ENCODE data around the gene HIVEP3. TPM values are rescaled to one million over a fixed set of nuclear protein-coding genes. Genes with fewer than 3 reads are reported as not detected.

The HIVEP3 gene
- total RNA-seq, 4 donors from 2014 or later: 5.3 to 17.3 (median 9.1) TPM

DNA sequence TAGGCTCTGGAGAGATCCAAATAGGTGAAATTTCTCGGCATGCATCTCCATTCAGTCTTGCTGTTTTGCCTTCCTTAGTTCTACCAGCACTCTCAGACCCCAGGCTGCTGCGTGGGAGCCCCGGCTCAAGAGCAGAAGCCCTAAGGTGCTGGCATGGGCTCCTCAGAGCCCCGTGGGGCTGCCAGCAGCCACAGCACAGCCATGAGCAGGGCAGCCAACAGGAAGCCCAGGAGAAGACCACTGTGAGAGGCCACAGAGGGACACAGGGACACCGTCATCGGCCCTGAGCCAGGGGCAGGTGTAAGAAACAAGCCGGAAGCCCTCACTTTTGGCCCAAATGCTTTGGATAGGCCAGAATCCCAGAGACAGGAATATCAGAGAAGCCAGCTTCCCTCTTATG lies 66.6 kb downstream of the HIVEP3 start:
- intact Hi-C loops (cut with DNase I; ENCODE audit: low total_unique reads): no loop called here
- no peak for TF ChIP-seq POLR2A (IDR thresholded peaks at IDR 0.05)
- TF ChIP-seq, protein P1, sequence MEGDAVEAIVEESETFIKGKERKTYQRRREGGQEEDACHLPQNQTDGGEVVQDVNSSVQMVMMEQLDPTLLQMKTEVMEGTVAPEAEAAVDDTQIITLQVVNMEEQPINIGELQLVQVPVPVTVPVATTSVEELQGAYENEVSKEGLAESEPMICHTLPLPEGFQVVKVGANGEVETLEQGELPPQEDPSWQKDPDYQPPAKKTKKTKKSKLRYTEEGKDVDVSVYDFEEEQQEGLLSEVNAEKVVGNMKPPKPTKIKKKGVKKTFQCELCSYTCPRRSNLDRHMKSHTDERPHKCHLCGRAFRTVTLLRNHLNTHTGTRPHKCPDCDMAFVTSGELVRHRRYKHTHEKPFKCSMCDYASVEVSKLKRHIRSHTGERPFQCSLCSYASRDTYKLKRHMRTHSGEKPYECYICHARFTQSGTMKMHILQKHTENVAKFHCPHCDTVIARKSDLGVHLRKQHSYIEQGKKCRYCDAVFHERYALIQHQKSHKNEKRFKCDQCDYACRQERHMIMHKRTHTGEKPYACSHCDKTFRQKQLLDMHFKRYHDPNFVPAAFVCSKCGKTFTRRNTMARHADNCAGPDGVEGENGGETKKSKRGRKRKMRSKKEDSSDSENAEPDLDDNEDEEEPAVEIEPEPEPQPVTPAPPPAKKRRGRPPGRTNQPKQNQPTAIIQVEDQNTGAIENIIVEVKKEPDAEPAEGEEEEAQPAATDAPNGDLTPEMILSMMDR (IDR thresholded peaks at IDR 0.05): no peak
- no peak overlapping the region for H3K4me3 ChIP-seq (ENCODE audit: low read depth, poor library complexity, severe bottlenecking)
- 87 to 93% methylated on average over 7 of the region's 7 CpGs for WGBS, 2 donors
- no peak for DNase-seq (ENCODE audit: low spot score in 2 of 2)

DNA sequence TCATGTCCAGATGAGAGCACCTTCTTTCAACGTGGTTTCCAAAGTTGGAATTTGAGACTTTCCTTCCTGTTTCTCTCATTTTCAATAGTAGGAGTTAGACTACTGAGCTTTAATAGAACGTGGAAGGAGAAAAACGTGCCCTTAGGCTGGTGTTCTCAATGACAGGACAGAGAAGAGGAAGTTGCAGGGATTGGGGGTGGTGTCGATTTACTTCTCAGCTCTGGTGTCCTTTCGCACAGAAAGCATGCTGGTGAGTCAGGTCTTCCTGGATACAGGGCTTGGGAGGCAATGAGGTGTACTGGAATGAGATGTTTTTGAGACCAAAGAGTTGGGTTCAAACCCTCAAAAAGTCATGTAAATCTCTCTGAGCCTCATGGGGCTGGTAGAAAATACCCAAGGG lies 67.1 kb downstream of the HIVEP3 start:
- intact Hi-C loops (cut with DNase I; ENCODE audit: low total_unique reads): no loop called here
- 64 to 69% methylated on average over 5 of the region's 5 CpGs for WGBS, 2 donors
- no peak for TF ChIP-seq POLR2A (IDR thresholded peaks at IDR 0.05)
- TF ChIP-seq, protein P1 (IDR thresholded peaks at IDR 0.05): no peak
- H3K4me3 ChIP-seq (ENCODE audit: low read depth, poor library complexity, severe bottlenecking): no peak overlapping the region
- DNase-seq (ENCODE audit: low spot score in 2 of 2): no peak

DNA sequence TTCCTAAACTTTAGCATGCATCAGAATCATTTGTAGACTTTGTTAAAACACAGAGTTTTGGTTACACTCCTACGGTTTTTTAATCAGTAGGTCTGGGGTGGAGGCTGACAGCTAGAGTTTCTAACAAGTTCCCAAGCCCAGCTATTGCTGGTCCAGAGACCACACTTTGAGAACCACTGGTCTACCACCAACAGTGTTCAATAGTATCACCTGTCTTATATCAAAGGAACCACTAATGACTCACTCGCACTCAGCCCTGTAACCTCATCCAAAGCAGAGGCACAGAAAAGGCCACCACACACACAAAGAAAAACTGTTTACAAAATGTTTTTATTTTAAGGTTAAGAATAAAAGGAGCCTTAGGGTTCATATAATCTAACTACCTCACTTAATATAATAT lies 68.7 kb downstream of the HIVEP3 start:
- DNase-seq (ENCODE audit: low spot score in 2 of 2): no peak
- no peak for TF ChIP-seq POLR2A (IDR thresholded peaks at IDR 0.05)
- TF ChIP-seq, protein P1 (IDR thresholded peaks at IDR 0.05): no peak
- intact Hi-C loops (cut with DNase I; ENCODE audit: low total_unique reads): no loop called here
- no peak overlapping the region for H3K4me3 ChIP-seq (ENCODE audit: low read depth, poor library complexity, severe bottlenecking)
- 86 to 91% methylated on average over 2 of the region's 2 CpGs for WGBS, 2 donors

DNA sequence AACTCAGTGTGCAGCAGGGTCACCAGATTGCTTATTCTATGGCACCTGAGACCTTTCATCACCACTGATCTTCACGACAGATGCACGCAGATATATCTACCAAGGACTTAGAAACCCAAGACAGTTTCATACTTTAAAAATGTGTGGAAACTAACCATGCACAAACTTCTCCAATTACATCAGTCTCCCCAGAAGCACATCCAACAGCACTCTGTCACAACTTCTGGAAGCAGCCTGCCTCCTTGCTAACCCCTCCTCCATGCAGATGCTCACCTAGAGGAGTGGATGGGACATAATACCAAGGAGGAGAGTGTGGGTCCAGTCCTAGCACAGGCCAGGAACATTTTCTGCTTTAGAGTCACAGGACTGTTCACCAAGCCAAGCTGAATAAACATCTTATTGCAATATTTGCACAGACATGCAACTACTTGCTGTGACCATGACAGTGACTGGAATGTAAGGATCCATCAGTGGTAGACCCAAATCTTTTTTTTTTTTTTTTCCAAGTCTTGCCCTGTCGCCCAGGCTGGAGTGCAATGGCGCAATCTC lies 69.4 kb downstream of the HIVEP3 start:
- DNase-seq (ENCODE audit: low spot score in 2 of 2): no peak
- whole genome bisulfite sequencing, 2 donors: 85 to 88% methylated on average over 4 of the region's 4 CpGs

DNA sequence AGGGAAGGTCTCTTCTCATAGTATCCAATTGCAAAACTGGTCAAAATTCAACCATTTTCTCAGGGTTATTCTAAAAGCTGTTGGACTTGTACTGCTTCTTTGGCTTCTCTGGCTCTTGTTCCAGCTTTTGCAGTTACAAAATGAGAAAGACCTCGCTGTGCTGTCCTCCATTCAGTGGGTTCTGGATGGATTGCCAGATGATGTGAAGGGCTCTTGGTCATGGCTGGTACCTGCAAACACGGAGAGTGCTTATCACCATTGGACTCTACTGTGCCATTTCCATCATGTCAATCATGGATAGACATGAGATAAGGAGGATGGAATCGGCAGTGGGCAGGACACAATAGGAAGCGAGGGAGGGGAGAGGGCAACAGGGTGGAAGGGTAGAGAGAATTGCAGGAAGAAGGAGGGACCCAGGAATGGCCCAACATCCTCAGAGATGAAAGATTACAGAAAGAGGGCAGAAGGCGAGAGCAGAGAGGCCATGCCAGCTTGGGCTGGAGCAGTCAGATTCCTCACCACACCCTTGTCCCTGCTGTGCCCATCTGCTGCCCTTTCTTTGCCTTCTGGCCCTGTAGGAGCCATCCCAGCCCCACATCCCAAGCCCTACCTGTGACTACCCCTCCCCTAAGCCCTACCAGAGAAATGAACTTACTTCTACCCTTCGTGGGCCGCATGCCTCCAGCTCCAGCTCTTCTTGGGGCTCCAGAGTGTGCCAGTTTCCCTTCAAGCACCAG lies 70.3 kb downstream of the HIVEP3 start:
- TF ChIP-seq, protein P1 (IDR thresholded peaks at IDR 0.05): no peak
- TF ChIP-seq POLR2A (IDR thresholded peaks at IDR 0.05): no peak
- WGBS, 2 donors: 86 to 90% methylated on average over 7 of the region's 7 CpGs
- DNase-seq (ENCODE audit: low spot score in 2 of 2): no peak
- H3K4me3 ChIP-seq (ENCODE audit: low read depth, poor library complexity, severe bottlenecking): no peak overlapping the region
- intact Hi-C loops (cut with DNase I; ENCODE audit: low total_unique reads): no loop called here

More for the DNA sequence above, 69.4 kb downstream of the HIVEP3 start:
- TF ChIP-seq, protein P1 (IDR thresholded peaks at IDR 0.05): no peak
- TF ChIP-seq POLR2A (IDR thresholded peaks at IDR 0.05): no peak
- intact Hi-C loops (cut with DNase I; ENCODE audit: low total_unique reads): no loop called here
- no peak overlapping the region for H3K4me3 ChIP-seq (ENCODE audit: low read depth, poor library complexity, severe bottlenecking)

Data from lower leg skin (tissue), 4 donors.